ENCODE measurements around the gene VMO1.

- TF ChIP-seq CTCF (IDR thresholded peaks at IDR 0.05) (no peak), POLR2A (IDR thresholded peaks at IDR 0.05) (no peak)
Measured at GRCh38 chr17:4768298-4768697, 17.9 kb downstream of the VMO1 start.
